HG02870 (cell line): Measurements from ENCODE around the gene GSC2.

Experiments used
- ATAC-seq: cut with Tn5 transposase; IDR thresholded peaks from one replicate; pipeline ENCODE4 v1.9.1; 2021; ENCODE audit warnings: mild to moderate bottlenecking, moderate library complexity; ENCODE audit not compliant: unreplicated experiment

Gene GSC2

DNA sequence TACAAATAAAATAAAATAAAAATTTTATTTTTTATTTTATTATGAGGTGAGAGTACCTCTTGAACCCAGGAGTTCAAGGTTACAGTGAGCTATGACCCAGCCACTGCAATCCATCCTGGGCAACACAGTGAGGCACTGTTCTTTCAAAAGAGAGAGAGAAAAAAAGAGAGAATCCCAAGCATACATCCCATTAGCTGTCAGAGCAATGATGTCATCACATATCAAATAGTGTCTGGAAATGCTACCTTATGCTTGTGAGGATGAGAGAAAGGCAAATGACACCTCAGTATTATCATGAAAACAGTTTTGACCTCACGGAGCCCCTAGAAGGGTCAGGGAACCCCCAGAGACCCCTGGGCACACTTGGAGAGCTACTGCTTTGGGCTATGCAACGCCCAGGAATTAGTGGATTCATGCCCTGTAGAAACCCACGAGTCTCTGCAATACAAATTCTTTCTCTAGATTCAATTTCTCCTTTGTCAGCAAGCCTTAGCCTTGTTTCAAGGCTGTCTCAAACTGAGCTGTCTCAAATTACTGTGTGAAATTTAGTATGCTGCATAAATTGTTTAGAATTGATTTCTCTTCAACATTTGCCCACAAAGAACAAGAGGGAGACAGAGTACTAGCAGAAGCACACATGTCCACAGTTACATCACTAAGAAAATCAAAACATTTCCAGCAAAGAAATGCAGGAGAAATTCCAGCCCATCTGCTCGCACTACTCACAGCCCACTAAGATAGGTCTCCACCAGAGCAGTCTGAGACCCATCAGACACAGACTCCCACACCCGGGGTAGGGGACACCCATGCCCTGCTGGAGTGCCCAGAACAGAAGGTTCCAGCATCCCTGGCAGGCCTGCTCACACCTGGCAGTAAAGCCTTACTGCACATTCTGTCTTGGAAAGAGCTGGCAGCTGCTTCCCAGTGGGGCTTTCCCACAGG lies 45.9 kb downstream of the GSC2 start:
- ATAC-seq = no peak

DNA sequence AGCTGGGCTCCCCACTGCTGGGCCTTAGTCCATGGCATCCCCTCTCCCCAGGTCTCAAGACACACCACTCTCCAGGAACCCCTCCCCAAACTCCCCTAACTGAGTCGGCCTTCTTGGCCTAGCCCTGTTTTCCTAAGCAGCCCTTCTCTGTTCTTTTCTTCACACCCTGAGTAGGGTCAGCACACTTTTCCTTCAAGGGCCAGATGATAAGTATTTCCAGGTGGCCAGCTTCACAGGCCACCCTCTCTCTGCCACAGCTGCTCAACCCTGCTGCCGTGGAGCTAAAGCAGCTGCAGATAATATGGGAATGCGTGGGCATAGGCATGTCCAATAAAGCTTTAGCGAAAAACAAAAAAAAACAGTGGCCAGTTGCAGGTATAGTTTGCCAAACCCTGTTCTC lies 51.9 kb downstream of the GSC2 start:
- no peak for ATAC-seq

DNA sequence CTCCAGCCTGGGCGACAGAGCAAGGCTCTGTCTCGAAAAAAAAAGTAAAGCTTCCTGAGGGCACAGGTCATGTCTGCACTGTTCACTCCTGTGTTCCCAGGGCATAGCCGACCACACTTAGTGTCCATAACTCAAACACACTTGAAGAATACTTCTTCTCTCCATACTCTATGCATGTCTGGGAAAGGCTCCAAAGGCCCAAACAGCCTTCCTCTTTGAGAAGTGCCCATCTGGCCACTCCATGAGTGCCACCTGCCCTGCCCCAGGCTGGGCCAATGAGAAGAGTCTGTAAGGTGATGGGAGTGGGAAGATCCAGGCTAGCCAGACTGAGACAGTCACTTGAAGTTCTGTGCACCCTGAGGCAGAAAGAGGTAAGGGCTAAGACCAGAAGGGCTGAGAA lies 52.6 kb downstream of the GSC2 start:
- ATAC-seq = no peak
